GM06990 (cell line): ENCODE results near the gene SLC12A7.

Experiments used
- DNase-seq: peaks from one replicate; pipeline ENCODE4 v3.0.0-alpha.2; 2011; ENCODE audit not compliant: insufficient read length; ENCODE audit errors: extremely low read depth
- H3K27me3 ChIP-seq: replicated peaks from 2 replicates; pipeline ENCODE4 v1.6.0; 2011; ENCODE audit warnings: low read length; ENCODE audit not compliant: control insufficient read depth, insufficient read depth
- H3K36me3 ChIP-seq: 2 replicates; pipeline ENCODE4 v1.5.1; 2011; ENCODE audit warnings: low read length; ENCODE audit not compliant: control insufficient read depth, insufficient read depth
- H3K4me3 ChIP-seq: replicated peaks from 2 replicates; pipeline ENCODE4 v1.5.1; 2011; ENCODE audit warnings: low read depth, mild to moderate bottlenecking, control low read depth, low read length
- TF ChIP-seq, protein P1 (sequence below): IDR thresholded peaks from 2 replicates; pipeline ENCODE4 v1.5.1; 2011; ENCODE audit warnings: low read length, control low read depth, mild to moderate bottlenecking, inconsistent platforms; ENCODE audit not compliant: insufficient read depth, poor library complexity, severe bottlenecking

The SLC12A7 gene

DNA sequence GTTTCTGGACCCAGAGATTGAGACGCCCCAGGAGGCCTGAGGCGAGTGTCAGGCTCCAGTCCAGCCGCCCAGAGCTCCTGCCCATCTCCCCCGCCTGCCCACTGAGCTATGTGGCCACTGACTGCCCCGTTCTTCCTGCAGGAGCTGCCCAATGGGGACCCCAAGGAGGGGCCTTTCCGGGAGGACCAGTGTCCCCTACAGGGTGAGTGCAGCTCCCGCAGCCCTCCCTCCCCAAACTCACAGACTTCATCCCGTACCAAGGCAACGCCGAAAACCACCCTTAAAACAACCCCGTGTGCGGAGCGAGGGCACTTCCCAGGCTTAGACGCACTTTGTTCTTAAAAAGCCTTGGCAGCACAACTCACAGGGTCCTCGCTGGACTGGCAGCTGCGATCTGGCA lies 79.9 kb downstream of the SLC12A7 start:
- Histone ChIP-seq H3K36me3 (no peaks in the 10 kb centered on the region), H3K27me3 (no peaks in the 10 kb centered on the region), H3K4me3 (no peak overlapping the region)
- TF ChIP-seq, protein P1, sequence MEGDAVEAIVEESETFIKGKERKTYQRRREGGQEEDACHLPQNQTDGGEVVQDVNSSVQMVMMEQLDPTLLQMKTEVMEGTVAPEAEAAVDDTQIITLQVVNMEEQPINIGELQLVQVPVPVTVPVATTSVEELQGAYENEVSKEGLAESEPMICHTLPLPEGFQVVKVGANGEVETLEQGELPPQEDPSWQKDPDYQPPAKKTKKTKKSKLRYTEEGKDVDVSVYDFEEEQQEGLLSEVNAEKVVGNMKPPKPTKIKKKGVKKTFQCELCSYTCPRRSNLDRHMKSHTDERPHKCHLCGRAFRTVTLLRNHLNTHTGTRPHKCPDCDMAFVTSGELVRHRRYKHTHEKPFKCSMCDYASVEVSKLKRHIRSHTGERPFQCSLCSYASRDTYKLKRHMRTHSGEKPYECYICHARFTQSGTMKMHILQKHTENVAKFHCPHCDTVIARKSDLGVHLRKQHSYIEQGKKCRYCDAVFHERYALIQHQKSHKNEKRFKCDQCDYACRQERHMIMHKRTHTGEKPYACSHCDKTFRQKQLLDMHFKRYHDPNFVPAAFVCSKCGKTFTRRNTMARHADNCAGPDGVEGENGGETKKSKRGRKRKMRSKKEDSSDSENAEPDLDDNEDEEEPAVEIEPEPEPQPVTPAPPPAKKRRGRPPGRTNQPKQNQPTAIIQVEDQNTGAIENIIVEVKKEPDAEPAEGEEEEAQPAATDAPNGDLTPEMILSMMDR = no peak
- no peak for DNase-seq

DNA sequence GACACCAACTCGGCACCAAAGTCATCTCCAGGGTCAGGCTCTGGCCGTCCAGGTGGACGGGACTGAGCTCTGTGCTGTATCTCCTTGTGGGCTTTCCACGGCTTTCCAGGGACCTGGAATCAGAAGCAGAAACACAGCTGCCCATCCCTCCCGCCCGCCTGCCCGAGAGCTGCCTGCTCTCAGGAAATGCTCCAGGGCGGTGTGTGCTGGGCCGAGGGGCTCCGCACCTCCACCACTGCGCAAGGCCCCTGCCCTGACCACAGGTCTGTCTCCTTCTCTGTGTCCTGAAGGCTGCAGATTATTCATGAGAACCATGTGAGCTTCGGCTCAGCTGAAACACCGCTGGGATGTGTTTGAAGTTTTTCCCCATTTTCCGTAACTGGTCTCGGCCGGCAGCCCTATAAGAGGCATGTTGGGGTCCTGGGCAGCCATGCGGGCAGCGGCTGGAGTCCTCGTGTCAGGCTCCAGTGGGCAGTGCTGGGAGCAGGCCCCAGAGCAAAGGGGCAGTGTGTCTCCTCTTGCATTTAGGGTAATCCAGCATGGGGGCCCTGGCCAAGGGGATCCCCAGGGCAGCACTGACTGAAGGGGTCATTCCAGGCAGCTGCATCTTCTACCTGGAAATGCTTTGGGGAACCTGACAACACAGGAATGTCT lies 80.4 kb downstream of the SLC12A7 start:
- no peaks in the 10 kb centered on the region for H3K27me3 ChIP-seq
- no peak overlapping the region for H3K4me3 ChIP-seq
- TF ChIP-seq, protein P1 = no peak
- no peak for DNase-seq
- no peaks in the 10 kb centered on the region for H3K36me3 ChIP-seq

DNA sequence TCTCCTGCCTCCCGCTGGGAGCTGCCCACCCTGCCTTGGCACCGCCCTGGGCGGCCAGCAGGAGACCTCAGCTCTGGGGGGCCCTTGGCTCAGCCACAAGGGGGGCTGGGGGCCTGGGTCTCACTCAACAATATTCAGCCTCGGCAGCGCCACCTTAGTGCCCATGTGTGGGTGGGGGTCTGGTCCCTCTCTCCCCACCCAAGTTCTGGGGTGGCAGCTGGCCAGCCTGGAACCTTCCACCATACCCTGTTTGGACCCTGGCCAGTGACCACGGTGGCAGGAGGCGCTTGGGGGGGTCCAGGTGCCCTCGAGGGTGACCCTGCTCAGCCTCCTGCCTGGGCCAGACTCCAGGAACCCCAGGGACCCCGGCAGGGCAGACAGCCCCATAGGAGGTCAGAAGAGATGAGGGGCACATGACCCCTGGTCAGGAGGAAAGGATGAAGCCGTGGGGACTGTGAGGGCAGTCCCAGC lies 81.0 kb downstream of the SLC12A7 start:
- H3K36me3 ChIP-seq = no peaks in the 10 kb centered on the region
- TF ChIP-seq, protein P1 = no peak
- no peaks in the 10 kb centered on the region for H3K27me3 ChIP-seq
- DNase-seq = no peak
- no peak overlapping the region for H3K4me3 ChIP-seq

DNA sequence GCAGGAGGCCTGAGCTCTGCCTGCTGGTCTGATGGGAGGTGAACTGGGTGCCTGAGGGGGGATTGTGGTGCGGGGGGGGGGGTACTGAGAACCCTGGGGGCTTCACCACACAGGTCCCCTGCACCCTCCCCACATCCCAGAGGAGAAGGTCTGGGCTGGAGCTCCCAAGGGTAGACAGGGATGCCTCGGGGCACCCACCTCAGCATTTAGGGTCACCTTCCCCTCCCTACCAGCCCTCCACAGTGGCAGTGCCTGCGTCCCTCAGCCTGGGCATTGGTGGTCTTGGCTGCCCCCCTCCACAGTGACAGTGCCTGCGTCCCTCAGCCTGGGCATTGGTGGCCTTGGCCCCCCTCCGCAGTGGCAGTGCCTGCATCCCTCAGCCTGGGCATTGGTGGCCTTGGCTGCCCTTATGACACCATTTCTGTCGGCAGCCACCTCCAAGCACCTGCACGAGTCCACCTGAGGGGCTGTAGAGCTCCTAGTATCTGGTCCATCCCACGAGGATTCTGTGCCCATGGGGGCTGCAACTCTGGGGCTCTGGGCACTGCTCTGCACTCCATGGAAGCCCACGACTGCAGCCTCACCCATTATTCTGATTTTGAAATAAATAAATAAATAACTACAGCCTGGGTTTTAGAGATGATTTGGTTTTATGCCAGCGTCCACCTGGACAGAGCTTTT lies 81.8 kb downstream of the SLC12A7 start:
- Histone ChIP-seq H3K27me3 (no peaks in the 10 kb centered on the region), H3K36me3 (no peaks in the 10 kb centered on the region), H3K4me3 (no peak overlapping the region)
- DNase-seq = no peak
- TF ChIP-seq, protein P1 = no peak

DNA sequence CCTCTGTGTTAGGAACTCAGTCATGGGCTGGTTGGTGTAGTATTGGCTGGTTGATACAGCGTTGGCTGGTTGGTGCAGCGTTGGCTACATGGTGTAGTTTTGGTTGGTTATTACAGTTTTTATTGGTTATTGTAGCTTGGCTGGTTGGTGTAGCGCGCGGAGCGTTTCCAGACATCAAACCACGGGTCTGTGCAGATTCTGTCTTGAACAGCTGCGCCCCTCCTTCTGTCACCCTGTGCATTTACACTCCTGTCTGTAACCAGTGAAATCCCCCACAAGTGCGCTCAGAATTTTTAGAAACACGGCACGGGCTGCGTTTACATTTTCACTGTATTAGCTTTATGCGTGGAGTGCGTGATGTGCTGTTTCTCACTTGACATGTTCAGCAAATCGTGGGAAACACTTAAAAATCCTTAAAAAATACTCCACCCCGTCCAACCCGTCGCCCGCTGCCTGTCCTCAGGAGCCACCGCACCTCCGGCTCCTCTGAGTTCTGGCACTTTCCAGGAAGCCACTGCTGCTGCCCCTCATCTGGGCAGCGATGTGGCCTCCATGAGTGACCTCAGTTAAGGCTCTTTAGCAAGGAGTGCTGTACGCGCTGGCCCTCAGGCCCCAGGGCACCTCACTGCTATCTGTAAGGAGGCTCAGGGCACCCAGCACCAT lies 82.5 kb downstream of the SLC12A7 start:
- no peak overlapping the region for H3K4me3 ChIP-seq
- TF ChIP-seq, protein P1 = no peak
- no peaks in the 10 kb centered on the region for H3K36me3 ChIP-seq
- DNase-seq = no peak
- no peaks in the 10 kb centered on the region for H3K27me3 ChIP-seq
